Sigmoid colon (tissue), 7 donors: ENCODE results near the gene TMEM247. TPM values are rescaled to one million over a fixed set of nuclear protein-coding genes. Genes with fewer than 3 reads are reported as not detected.

Experiments used
- DNase-seq: peaks from one replicate; pipeline ENCODE4 v3.0.0-alpha.2; 2019
- H3K27ac ChIP-seq, 4 donors: fragments of 200-600 bp; sonication (generic); one replicate each; pipeline ENCODE4 v1.5.1; 2016 to 2019; ENCODE audit warnings: mild to moderate bottlenecking in 1 of 4
- H3K27me3 ChIP-seq, 3 donors: fragments of 200-600 bp; sonication (generic); one replicate each; pipeline ENCODE4 v1.5.1; 2019; ENCODE audit warnings: mild to moderate bottlenecking in 1 of 3
- H3K36me3 ChIP-seq, 4 donors: fragments of 200-600 bp; sonication (generic); one replicate each; pipeline ENCODE4 v1.5.1; 2016 to 2019
- H3K4me1 ChIP-seq, 4 donors: fragments of 200-600 bp; sonication (generic); one replicate each; pipeline ENCODE4 v1.5.1; 2017 to 2019
- H3K4me3 ChIP-seq, 4 donors: fragments of 200-600 bp; sonication (generic); one replicate each; pipeline ENCODE4 v1.5.1; 2017 to 2019; ENCODE audit warnings: mild to moderate bottlenecking in 2 of 4, moderate library complexity in 1 of 4
- H3K9me3 ChIP-seq, 4 donors: fragments of 200-600 bp in 3 of 4; sonication (generic) in 3 of 4; one replicate each; pipeline versions ENCODE4 v1.5.1 to v1.6.1; 2013 to 2019
- CTCF ChIP-seq, 4 experiments: fragments of 450-650 bp in 3 of 4; fragments of 200-600 bp in 1 of 4; IDR thresholded peaks; one replicate each; pipeline ENCODE4 v1.5.1; 2016 to 2019; ENCODE audit warnings: antibody characterized with exemption in 4 of 4, mild to moderate bottlenecking in 3 of 4, moderate library complexity in 2 of 4
- EP300 ChIP-seq, 4 donors: sonication (generic); formaldehyde crosslinking; IDR thresholded peaks; one replicate each; pipeline ENCODE4 v1.6.1; 2017; ENCODE audit warnings: antibody characterized with exemption in 4 of 4
- POLR2A ChIP-seq, 2 donors: fragments of 450-650 bp; IDR thresholded peaks; one replicate each; pipeline ENCODE4 v1.6.1; 2016; ENCODE audit warnings: antibody characterized with exemption in 2 of 2, mild to moderate bottlenecking in 2 of 2, moderate library complexity in 2 of 2
- POLR2AphosphoS5 ChIP-seq, 4 donors: sonication (generic); formaldehyde crosslinking; IDR thresholded peaks; one replicate each; pipeline ENCODE4 v1.6.1; 2017; ENCODE audit warnings: antibody characterized with exemption in 4 of 4
- WGBS, 2 donors: extraction: QIAGEN DNeasy Blood & Tissue Kit; methylation state at CpG; one replicate each; pipeline ENCODE4 v1.1.7; 2013; 5-methylcytosine and 5-hydroxymethylcytosine counted together
- intact Hi-C: fragments of 100-400 bp; cut with DNase I; formaldehyde crosslinking; loops from one replicate; pipeline ENCODE4 v1.15.1; 2023
- polyA plus RNA-seq, 3 donors: library from polyadenylated mRNA; stranded (reverse); fragments of 200-250 nt; gene quantifications; one replicate each; pipeline ENCODE4 v1.2.3, GENCODE V29; 2013
- total RNA-seq, 4 donors: library from RNA; depleted of rRNA; stranded (reverse); fragments of >200 nt; gene quantifications; one replicate each; pipeline ENCODE4 v1.1.0, GENCODE V29; 2016
- donor health status: healthy with polysubstance abuse.
- donor health status: Bipolar disorder and iron deficiency.
- donor health status: healthy.

Gene TMEM247
- total and polyA plus RNA-seq, 7 donors, result not detected

GRCh38 chr2:46504221-46504620 lies 24.9 kb downstream of the TMEM247 start:
- no peaks in the 10 kb centered on the region for H3K36me3 ChIP-seq
- H3K4me3 ChIP-seq, result no peak overlapping the region
- no peak for DNase-seq
- no peaks in the 10 kb centered on the region for H3K9me3 ChIP-seq
- intact Hi-C loops, result no loop called here
- no peak overlapping the region for H3K27ac ChIP-seq
- WGBS, 2 donors, result 91% methylated on average over 2 of the region's 2 CpGs
- no peaks in the 10 kb centered on the region for H3K27me3 ChIP-seq
- H3K4me1 ChIP-seq, result peaks cover 0 to 7% (median 4%) of the 10 kb centered on the region in 4 donors
- TF ChIP-seq EP300 (IDR thresholded peaks at IDR 0.05) (no peak), CTCF (IDR thresholded peaks at IDR 0.05) (no peak), POLR2AphosphoS5 (IDR thresholded peaks at IDR 0.05) (no peak), POLR2A (IDR thresholded peaks at IDR 0.05) (no peak)

DNA sequence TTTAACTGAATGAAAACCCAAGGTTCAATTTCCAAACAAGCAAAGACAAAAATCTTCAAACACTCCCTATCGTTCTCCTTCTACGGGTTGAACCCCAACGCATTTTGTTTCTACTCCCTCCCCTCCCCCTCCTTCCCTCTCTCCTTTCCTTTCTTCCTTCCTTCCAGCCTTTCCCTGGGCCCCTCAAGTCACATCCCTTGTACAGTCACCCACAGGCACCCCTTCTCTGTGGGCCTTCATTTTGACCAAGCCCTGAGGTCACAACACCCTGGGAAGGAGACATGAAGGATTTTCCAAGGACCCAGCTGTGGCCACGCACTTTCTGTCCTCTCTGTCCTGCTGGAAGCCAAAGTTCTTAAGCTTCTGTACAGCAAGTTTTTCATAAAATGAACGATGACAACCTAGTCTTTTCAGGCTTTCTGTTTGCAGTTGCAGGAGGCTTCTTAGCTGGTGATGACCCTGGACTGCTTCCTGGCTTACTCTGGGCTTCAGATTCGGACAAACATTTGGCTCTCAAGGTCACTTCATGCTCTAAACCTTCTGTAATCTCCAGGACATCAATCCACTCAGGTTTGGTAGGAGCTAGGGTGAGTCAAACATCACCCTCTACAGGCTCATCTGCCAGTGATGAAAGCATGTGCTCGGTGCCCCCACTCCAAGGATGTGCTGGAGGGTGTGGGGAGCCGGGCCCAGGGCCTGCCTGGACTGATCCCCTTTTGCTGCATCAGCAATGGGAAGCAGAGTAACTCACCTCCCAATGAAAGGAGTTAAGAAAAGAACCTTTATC lies 25.5 kb downstream of the TMEM247 start:
- H3K9me3 ChIP-seq, result no peaks in the 10 kb centered on the region
- TF ChIP-seq POLR2A (IDR thresholded peaks at IDR 0.05) (no peak), CTCF (IDR thresholded peaks at IDR 0.05) (no peak), EP300 (IDR thresholded peaks at IDR 0.05) (no peak), POLR2AphosphoS5 (IDR thresholded peaks at IDR 0.05) (no peak)
- no peaks in the 10 kb centered on the region for H3K27me3 ChIP-seq
- H3K36me3 ChIP-seq, result no peaks in the 10 kb centered on the region
- no peak overlapping the region for H3K27ac ChIP-seq
- peaks cover 0 to 5% (median 2%) of the 10 kb centered on the region in 4 donors for H3K4me1 ChIP-seq
- WGBS, 2 donors, result 85 to 87% methylated on average over 8 of the region's 8 CpGs
- no peak overlapping the region for H3K4me3 ChIP-seq
- intact Hi-C loops, result no loop called here
- DNase-seq, result no peak

- no peaks in the 10 kb centered on the region for H3K36me3 ChIP-seq
- H3K27ac ChIP-seq, result no peak overlapping the region
- no peak for TF ChIP-seq CTCF (IDR thresholded peaks at IDR 0.05)
- TF ChIP-seq POLR2AphosphoS5 (IDR thresholded peaks at IDR 0.05), result no peak
- TF ChIP-seq EP300 (IDR thresholded peaks at IDR 0.05), result no peak
- no peak for TF ChIP-seq POLR2A (IDR thresholded peaks at IDR 0.05)
- H3K9me3 ChIP-seq, result no peaks in the 10 kb centered on the region
- intact Hi-C loops, result no loop called here
- WGBS, 2 donors, result 92 to 93% methylated on average over 3 of the region's 3 CpGs
- no peak overlapping the region for H3K4me3 ChIP-seq
- H3K4me1 ChIP-seq, result peaks cover 0 to 3% (median 1%) of the 10 kb centered on the region in 4 donors
- H3K27me3 ChIP-seq, result no peaks in the 10 kb centered on the region
- no peak for DNase-seq
These were observed 26.1 kb downstream of the TMEM247 start for GRCh38 chr2:46505472-46505783.

DNA sequence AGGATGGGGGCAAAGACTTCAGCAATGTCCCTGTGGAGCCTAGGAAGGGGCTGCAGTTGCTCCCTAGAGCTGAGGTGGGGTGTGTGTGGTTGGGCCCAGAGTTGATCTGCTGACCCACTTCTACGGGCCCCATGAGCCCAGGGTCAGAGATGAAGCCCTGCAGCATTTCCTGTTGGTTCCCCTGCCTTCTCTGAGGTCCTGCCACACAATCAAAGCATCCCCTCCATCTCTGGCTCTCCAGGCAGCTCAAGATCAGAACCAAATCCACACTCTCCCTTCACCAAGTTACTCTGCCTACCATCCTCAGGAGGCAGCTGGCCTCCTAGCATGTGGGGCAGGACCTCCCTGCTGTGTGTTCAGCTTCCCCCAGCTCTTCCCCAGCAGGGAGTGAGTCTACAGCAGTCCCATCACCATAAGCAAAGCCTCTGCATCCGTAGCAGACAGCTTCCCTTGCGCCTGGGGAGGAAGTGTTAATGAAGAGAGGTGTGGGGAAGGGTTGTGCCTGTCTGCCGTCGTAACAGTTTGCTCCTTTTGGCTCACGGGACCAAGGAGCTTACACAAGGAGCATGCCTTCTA lies 26.9 kb downstream of the TMEM247 start:
- WGBS, 2 donors, result 58 to 73% methylated on average over 6 of the region's 6 CpGs
- intact Hi-C loops, result no loop called here

More for the DNA sequence above, 26.9 kb downstream of the TMEM247 start:
- no peaks in the 10 kb centered on the region for H3K9me3 ChIP-seq
- H3K27me3 ChIP-seq, result no peaks in the 10 kb centered on the region
- H3K4me1 ChIP-seq, result no peaks in the 10 kb centered on the region
- H3K4me3 ChIP-seq, result no peak overlapping the region
- no peak overlapping the region for H3K27ac ChIP-seq
- H3K36me3 ChIP-seq, result no peaks in the 10 kb centered on the region
- DNase-seq, result no peak
- no peak for TF ChIP-seq POLR2A (IDR thresholded peaks at IDR 0.05)
- TF ChIP-seq CTCF (IDR thresholded peaks at IDR 0.05), result no peak
- TF ChIP-seq POLR2AphosphoS5 (IDR thresholded peaks at IDR 0.05), result no peak
- no peak for TF ChIP-seq EP300 (IDR thresholded peaks at IDR 0.05)
